A549 (cell line): ENCODE results near the gene SNAPC2. TPM values are rescaled to one million over a fixed set of nuclear protein-coding genes. Genes with fewer than 3 reads are reported as not detected.

ENCODE experiments used
- ATAC-seq, 2 experiments: fragments of 200-7000 bp in 1 of 2; fragments of >200 bp in 1 of 2; cut with Nextera tagmentation in 1 of 2; cut with Tn5 transposase in 1 of 2; 3 replicates each; pipeline versions ENCODE4 v1.8.0 to v1.9.1; 2018 to 2020; ENCODE audit warnings: mild to moderate bottlenecking in 1 of 2, moderate library complexity in 1 of 2
- CTCF ChIA-PET: fragments of 300-600 bp; sonication (Branson Sonifier 250); formaldehyde crosslinking; extraction: SDS; loops from one replicate; lab custom pipeline; 2021; ENCODE audit warnings: antibody characterized with exemption, inconsistent platforms; lab: Yijun Ruan, JAX
- POLR2A ChIA-PET: fragments of 350-600 bp; formaldehyde crosslinking; extraction: SDS; loops from one replicate; lab custom pipeline; 2021; ENCODE audit warnings: antibody characterized with exemption, inconsistent platforms; lab: Yijun Ruan, JAX
- DNase-seq, 2 experiments: peaks; one replicate each; pipeline versions ENCODE4 v3.0.0 to v3.0.0-alpha.2; 2011 to 2016; ENCODE audit warnings: low read depth in 1 of 2, low spot score in 1 of 2
- FAIRE-seq: peaks from 2 replicates; lab custom pipeline; 2011; peaks lifted over from hg19 to GRCh38; lab: Jason Lieb, UNC
- H3K27ac ChIP-seq, 2 experiments: fragments of >200 bp; sonication (Bioruptor Twin); formaldehyde crosslinking; 3 replicates each; pipeline ENCODE4 v1.5.1; 2016 to 2017
- H3K4me1 ChIP-seq: fragments of >200 bp; sonication (Bioruptor Twin); formaldehyde crosslinking; 3 replicates; pipeline ENCODE4 v1.6.1; 2016
- H3K4me2 ChIP-seq: fragments of >200 bp; sonication (Bioruptor Twin); formaldehyde crosslinking; 3 replicates; pipeline ENCODE4 v1.6.1; 2016
- H3K4me3 ChIP-seq: fragments of >200 bp; sonication (Bioruptor Twin); formaldehyde crosslinking; 3 replicates; pipeline ENCODE4 v1.5.1; 2016
- H3K9me3 ChIP-seq: fragments of >200 bp; sonication (Bioruptor Twin); formaldehyde crosslinking; 3 replicates; pipeline ENCODE4 v1.6.1; 2016
- BCL3 ChIP-seq: fragments of >200 bp; sonication (Bioruptor Twin); formaldehyde crosslinking; IDR thresholded peaks from 3 replicates; pipeline ENCODE4 v1.6.1; 2016
- CBX2 ChIP-seq: fragments of 200-600 bp; sonication (generic); IDR thresholded peaks from 2 replicates; pipeline ENCODE4 v1.6.1; 2016; ENCODE audit warnings: low read depth, mild to moderate bottlenecking, borderline replicate concordance
- CBX8 ChIP-seq: fragments of 200-600 bp; sonication (generic); IDR thresholded peaks from 2 replicates; pipeline ENCODE4 v1.6.1; 2016
- CHD4 ChIP-seq: fragments of 200-600 bp; sonication (generic); IDR thresholded peaks from 2 replicates; pipeline ENCODE4 v1.6.1; 2016; ENCODE audit warnings: antibody characterized with exemption, mild to moderate bottlenecking, borderline replicate concordance
- FOSL2 ChIP-seq, 2 experiments: fragments of 450-650 bp in 1 of 2; fragments of >200 bp in 1 of 2; sonication (Bioruptor Twin) in 1 of 2; formaldehyde crosslinking; IDR thresholded peaks; 2 replicates each; pipeline versions ENCODE4 v1.5.0 to v1.6.1; 2016 to 2020; ENCODE audit warnings: mild to moderate bottlenecking in 1 of 2, moderate library complexity in 1 of 2
- FOXS1 ChIP-seq: fragments of 250-450 bp; sonication (Bioruptor Pico); IDR thresholded peaks from 2 replicates; pipeline ENCODE4 v1.5.0; 2020; ENCODE audit warnings: mild to moderate bottlenecking, moderate library complexity
- HDAC2 ChIP-seq: fragments of 200-600 bp; sonication (generic); IDR thresholded peaks from 2 replicates; pipeline ENCODE4 v1.6.1; 2016
- HMGXB4 ChIP-seq: fragments of 250-450 bp; sonication (Bioruptor Pico); IDR thresholded peaks from 2 replicates; pipeline ENCODE4 v1.5.0; 2021; ENCODE audit warnings: mild to moderate bottlenecking, moderate library complexity, borderline replicate concordance
- HOXA7 ChIP-seq: fragments of 250-450 bp; sonication (Bioruptor Pico); IDR thresholded peaks from 2 replicates; pipeline ENCODE4 v1.5.0; 2020; ENCODE audit warnings: mild to moderate bottlenecking, moderate library complexity
- KDM5A ChIP-seq: fragments of 200-600 bp; sonication (generic); IDR thresholded peaks from 2 replicates; pipeline ENCODE4 v1.6.1; 2016; ENCODE audit warnings: antibody characterized with exemption, mild to moderate bottlenecking
- MAFK ChIP-seq: fragments of 450-650 bp; IDR thresholded peaks from 2 replicates; pipeline ENCODE4 v1.6.1; 2014; ENCODE audit not compliant: partially characterized antibody
- MAX ChIP-seq: IDR thresholded peaks from 2 replicates; pipeline ENCODE4 v1.6.1; 2012
- MYC ChIP-seq: IDR thresholded peaks from 2 replicates; pipeline ENCODE4 v1.6.1; 2012; ENCODE audit warnings: mild to moderate bottlenecking, inconsistent platforms, low read length, improper control_type of control experiment, borderline replicate concordance
- RFX5 ChIP-seq: fragments of 450-650 bp; IDR thresholded peaks from 2 replicates; pipeline ENCODE4 v1.7.1; 2014; ENCODE audit warnings: antibody characterized with exemption, mild to moderate bottlenecking, moderate library complexity
- SMC3 ChIP-seq: fragments of >200 bp; sonication (Bioruptor Twin); formaldehyde crosslinking; IDR thresholded peaks from 3 replicates; pipeline ENCODE4 v1.6.1; 2018; ENCODE audit warnings: inconsistent platforms
- SREBF2 ChIP-seq: fragments of 450-650 bp; IDR thresholded peaks from 2 replicates; pipeline ENCODE4 v1.6.1; 2014; ENCODE audit warnings: mild to moderate bottlenecking, moderate library complexity
- TP53 ChIP-seq: fragments of 250-450 bp; sonication (Bioruptor Pico); IDR thresholded peaks from 2 replicates; pipeline ENCODE4 v1.5.0; 2021; ENCODE audit warnings: mild to moderate bottlenecking, moderate library complexity
- USF2 ChIP-seq: fragments of 450-650 bp; IDR thresholded peaks from 2 replicates; pipeline ENCODE4 v1.6.1; 2014; ENCODE audit warnings: antibody characterized with exemption
- ZNF302 ChIP-seq: fragments of 250-450 bp; sonication (Bioruptor Pico); IDR thresholded peaks from 2 replicates; pipeline ENCODE4 v1.9.0; 2021; ENCODE audit warnings: inconsistent platforms, mild to moderate bottlenecking, moderate library complexity
- ZSCAN20 ChIP-seq: fragments of 250-450 bp; sonication (Bioruptor Pico); IDR thresholded peaks from 2 replicates; pipeline ENCODE4 v1.8.0; 2022; ENCODE audit warnings: mild to moderate bottlenecking, moderate library complexity
- WGBS: methylation state at CpG from one replicate; pipeline ENCODE4 v1.1.6; 2017; ENCODE audit errors: missing lambda C conversion rate; 5-methylcytosine and 5-hydroxymethylcytosine counted together
- polyA plus RNA-seq, 4 experiments: library from polyadenylated mRNA; depleted of rRNA in 3 of 4; stranded (reverse); fragments of >200 nt; fragmentation: RNase III in 1 of 4; extraction: RNeasy Plus Mini Kit Qiagen cat#74134 plus additional on column Dnase treatment in 1 of 4; gene quantifications; 2 replicates in 3 of 4; 3 replicates in 1 of 4; pipeline ENCODE4 v1.2.3, GENCODE V29; 2011 to 2017

SNAPC2 gene
- polyA plus RNA-seq, 2 of the 4 experiments (the other 2 are of a cell fraction), result 9.2 to 13.8 TPM

GRCh38 chr19:7908742-7909461, 11.2 kb upstream of the SNAPC2 start:
- Histone ChIP-seq H3K27ac (no peak overlapping the region), H3K9me3 (no peaks in the 10 kb centered on the region), H3K4me3 (no peak overlapping the region), H3K4me1 (peaks cover 8% of the 10 kb centered on the region), H3K4me2 (no peak overlapping the region)
- ChIA-PET CTCF (interaction anchor here (0.8 to 2.2 kb wide), 4 partner anchors 9 to 39 kb away, joined by 3 to 14 read pairs (median 3); no protein-coding TSS in a partner anchor), POLR2A (interaction anchor here (0.8 kb wide), 1 partner anchor 12 kb away, joined by 3 read pairs; the partner anchor contains the start of gene SNAPC2)
- FAIRE-seq (no peak), ATAC-seq (peak; percentile 7 to 46; a peak in 3 of 6 replicates), DNase-seq (no peak)
- WGBS, result 80% methylated on average over 2 of the region's 19 CpGs
- TF ChIP-seq ZNF302, result no peak
- no peak for TF ChIP-seq HMGXB4 (CRISPR knock-in tag)
- TF ChIP-seq CBX2, result no peak
- no peak for TF ChIP-seq MYC
- TF ChIP-seq, all 56 proteins: peak for 0

- DNase-seq (no peak), FAIRE-seq (no peak), ATAC-seq (no peak)
- H3K27ac ChIP-seq, result no peak overlapping the region
- ChIA-PET CTCF (interaction anchor here (1.4 to 2.2 kb wide), 2 partner anchors 8 to 41 kb away, joined by 4 to 14 read pairs; no protein-coding TSS in a partner anchor), POLR2A (no interaction called here)
- H3K9me3 ChIP-seq, result no peaks in the 10 kb centered on the region
- H3K4me3 ChIP-seq, result no peak overlapping the region
- peaks cover 8% of the 10 kb centered on the region for H3K4me1 ChIP-seq
- no peak overlapping the region for H3K4me2 ChIP-seq
- 82% methylated on average over 4 of the region's 21 CpGs for WGBS
- TF ChIP-seq CHD4 (no peak), MAX (no peak), ZSCAN20 (no peak), CBX8 (no peak), FOSL2 (IDR thresholded peaks at IDR 0.05) (no peak), FOSL2 (CRISPR knock-in tag; IDR thresholded peaks at IDR 0.05) (no peak), HOXA7 (CRISPR knock-in tag) (no peak), MYC (no peak), TP53 (CRISPR knock-in tag) (no peak), USF2 (no peak), SREBF2 (no peak), KDM5A (no peak), BCL3 (no peak), HDAC2 (no peak), RFX5 (no peak), SMC3 (no peak), FOXS1 (no peak), MAFK (no peak)
These were observed 10.6 kb upstream of the SNAPC2 start for GRCh38 chr19:7909471-7910067.
